HG02970 (cell line): ENCODE results near the gene ARHGAP45.

ENCODE experiments used
- ATAC-seq: cut with Tn5 transposase; IDR thresholded peaks from one replicate; pipeline ENCODE4 v1.9.1; 2021; ENCODE audit warnings: mild to moderate bottlenecking, moderate library complexity, moderate number of reproducible peaks; ENCODE audit not compliant: unreplicated experiment, low FRiP score

ARHGAP45 gene

GRCh38 chr19:1054102-1055027, 12.6 kb upstream of the ARHGAP45 start:
- ATAC-seq = no peak

DNA sequence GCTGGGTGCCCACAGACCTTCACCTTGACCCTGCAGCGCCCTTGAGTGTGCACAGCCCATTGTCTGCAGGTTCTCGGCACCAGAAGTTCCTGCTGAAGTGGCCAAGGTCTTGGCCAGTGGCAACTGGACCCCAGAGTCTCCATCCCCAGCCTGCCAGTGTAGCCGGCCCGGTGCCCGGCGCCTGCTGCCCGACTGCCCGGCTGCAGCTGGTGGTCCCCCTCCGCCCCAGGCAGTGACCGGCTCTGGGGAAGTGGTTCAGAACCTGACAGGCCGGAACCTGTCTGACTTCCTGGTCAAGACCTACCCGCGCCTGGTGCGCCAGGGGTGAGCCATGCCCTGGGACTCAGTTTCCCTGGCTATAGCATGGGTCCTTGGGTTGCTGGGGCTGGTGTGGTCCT, 11.9 kb upstream of the ARHGAP45 start:
- no peak for ATAC-seq

DNA sequence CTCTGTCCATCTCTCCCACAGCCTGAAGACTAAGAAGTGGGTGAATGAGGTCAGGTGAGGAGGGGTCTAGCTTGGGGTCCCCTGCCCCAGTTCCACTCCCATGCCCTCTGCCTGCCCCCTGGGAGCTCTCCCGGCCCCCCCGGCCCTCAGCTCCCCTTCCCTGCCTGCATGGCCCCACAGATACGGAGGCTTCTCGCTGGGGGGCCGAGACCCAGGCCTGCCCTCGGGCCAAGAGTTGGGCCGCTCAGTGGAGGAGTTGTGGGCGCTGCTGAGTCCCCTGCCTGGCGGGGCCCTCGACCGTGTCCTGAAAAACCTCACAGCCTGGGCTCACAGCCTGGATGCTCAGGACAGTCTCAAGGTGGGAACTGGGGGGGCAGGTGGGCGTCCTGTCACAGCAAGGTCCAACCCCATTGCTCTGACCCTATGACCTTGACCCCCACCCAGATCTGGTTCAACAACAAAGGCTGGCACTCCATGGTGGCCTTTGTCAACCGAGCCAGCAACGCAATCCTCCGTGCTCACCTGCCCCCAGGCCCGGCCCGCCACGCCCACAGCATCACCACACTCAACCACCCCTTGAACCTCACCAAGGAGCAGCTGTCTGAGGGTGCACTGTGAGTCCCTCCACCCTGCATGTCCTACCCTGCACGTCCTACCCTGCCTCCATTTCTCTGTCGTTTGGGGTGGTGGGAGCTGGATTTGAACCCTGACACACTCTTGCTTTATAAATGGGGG, 10.9 kb upstream of the ARHGAP45 start:
- no peak for ATAC-seq

- ATAC-seq = no peak
Observed at GRCh38 chr19:1057176-1057855, 9.7 kb upstream of the ARHGAP45 start.

- no peak for ATAC-seq
Observed at GRCh38 chr19:1058112-1058511, 8.9 kb upstream of the ARHGAP45 start.

GRCh38 chr19:1060689-1061088, 6.3 kb upstream of the ARHGAP45 start:
- no peak for ATAC-seq

DNA sequence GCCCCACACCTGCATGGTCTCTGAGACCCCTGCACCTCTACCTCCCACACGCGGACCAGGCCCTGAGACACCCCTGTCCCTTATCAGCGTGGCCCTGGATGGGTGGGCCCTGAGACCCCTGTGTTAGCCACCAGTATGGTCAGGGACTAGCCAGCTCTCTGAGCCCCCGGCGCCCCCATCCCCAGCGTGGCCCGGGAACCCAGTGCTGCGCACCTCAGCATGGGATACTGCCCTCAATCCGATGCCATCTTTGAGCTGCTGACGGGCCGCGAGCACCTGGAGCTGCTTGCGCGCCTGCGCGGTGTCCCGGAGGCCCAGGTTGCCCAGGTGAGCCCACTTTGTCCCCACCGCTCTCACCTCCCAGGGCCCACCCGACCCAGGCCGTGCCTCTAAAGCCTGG, 5.0 kb upstream of the ARHGAP45 start:
- ATAC-seq = no peak

- no peak for ATAC-seq
Observed at GRCh38 chr19:1062387-1063029, 4.5 kb upstream of the ARHGAP45 start.

DNA sequence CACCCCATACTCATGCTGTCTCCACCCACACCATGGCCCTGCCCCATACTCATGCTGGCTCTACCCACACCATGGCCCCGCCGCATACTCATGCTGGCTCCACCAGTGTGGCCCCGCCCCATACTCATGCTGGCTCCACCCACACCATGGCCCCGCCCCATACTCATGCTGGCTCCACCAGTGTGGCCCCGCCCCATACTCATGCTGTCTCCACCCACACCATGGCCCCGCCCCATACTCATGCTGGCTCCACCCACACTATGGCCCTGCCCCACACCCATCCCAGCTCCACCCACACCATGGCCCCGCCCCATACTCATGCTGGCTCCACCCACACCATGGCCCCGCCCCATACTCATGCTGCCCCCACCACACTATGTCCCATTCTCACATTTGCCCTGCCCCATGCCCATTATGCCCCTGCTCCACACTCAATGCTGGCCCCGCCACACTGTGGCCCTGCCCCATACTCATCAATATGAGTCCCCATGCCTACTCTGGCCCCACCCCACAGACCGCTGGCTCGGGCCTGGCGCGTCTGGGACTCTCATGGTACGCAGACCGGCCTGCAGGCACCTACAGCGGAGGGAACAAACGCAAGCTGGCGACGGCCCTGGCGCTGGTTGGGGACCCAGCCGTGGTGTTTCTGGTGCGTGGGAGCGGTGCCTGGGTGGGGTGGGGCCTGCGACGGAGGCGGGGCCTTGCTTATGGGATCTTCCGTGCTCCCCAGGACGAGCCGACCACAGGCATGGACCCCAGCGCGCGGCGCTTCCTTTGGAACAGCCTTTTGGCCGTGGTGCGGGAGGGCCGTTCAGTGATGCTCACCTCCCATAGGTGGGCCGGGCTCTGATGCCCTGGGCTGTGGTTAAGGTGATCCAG, 3.7 kb upstream of the ARHGAP45 start:
- no peak for ATAC-seq

- no peak for ATAC-seq
Observed at GRCh38 chr19:1063909-1064660, 2.9 kb upstream of the ARHGAP45 start.

DNA sequence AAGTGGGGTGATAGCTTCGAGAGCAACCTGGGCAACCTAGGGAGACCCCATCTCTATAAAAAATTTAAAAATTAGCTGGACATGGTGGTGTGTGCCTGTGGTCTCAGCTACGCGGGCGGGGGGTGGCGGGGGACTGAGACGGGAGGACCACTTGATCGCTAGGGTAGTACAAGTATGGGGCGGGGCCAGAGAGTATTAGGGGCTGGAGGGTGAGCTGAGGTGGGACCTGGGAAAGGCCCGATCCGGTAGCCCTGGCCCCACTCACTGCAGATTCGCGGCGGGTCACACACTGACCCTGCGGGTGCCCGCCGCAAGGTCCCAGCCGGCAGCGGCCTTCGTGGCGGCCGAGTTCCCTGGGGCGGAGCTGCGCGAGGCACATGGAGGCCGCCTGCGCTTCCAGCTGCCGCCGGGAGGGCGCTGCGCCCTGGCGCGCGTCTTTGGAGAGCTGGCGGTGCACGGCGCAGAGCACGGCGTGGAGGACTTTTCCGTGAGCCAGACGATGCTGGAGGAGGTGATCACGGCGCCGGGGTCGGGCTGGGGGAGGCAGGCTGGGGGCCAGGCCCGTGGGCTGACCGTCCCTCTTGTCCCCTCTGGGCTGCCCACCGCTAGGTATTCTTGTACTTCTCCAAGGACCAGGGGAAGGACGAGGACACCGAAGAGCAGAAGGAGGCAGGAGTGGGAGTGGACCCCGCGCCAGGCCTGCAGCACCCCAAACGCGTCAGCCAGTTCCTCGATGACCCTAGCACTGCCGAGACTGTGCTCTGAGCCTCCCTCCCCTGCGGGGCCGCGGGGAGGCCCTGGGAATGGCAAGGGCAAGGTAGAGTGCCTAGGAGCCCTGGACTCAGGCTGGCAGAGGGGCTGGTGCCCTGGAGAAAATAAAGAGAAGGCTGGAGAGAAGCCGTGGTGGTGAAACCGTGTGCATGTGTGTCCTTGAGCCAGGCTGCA, 2.0 kb upstream of the ARHGAP45 start:
- no peak for ATAC-seq

DNA sequence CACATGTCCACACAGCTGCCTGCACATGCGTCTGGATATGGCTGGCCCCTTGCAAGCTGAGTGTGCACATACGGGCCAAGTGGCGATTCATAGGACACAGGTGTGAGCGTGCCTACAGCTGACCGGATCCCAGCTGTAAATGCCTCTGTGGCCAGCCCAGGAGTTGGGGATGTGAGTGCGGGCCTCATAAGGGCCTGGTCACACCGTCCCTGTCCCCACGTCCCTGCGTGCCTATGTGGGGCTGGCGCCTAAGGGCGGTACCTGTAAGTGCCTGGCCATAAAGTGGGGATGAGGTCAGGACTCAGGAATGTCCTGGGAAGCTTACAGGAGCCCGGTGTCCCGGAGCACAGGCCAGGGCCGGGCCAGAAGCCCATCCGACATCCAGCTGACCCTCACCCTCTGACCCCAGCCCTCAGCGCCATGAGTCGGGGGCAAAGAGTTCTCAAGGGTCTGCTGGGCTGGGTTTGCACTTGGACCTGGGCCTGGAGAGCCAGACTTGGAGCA, 1.3 kb upstream of the ARHGAP45 start:
- ATAC-seq = no peak

- ATAC-seq = no peak
Observed at GRCh38 chr19:1066251-1066747, 668 bp upstream of the ARHGAP45 start.

GRCh38 chr19:1067341-1067957, 482 bp downstream of the ARHGAP45 start:
- ATAC-seq = peak; percentile 11

GRCh38 chr19:1068009-1069001, 1.3 kb downstream of the ARHGAP45 start:
- ATAC-seq = no peak
